ENCODE data around the gene RAP2A. TPM values are rescaled to one million over a fixed set of nuclear protein-coding genes. Genes with fewer than 3 reads are reported as not detected.

Gene RAP2A
- total RNA-seq, 1 experiment from 2014 or later: 32.1 TPM

GRCh38 chr13:97436845-97437244 is 2.9 kb downstream of the RAP2A start:
- Mint-ChIP-seq H3K4me1 (peaks cover 20 to 22% of the 10 kb centered on the region in 2 experiments), H3K27ac (no peak overlapping the region), H3K27me3 (ENCODE audit: low read depth) (no peaks in the 10 kb centered on the region), H3K36me3 (ENCODE audit: insufficient read depth in 1 of 3, low read depth in 3 of 3) (peaks cover 2 to 7% (median 4%) of the 10 kb centered on the region in 3 experiments; a peak in 5 of 7 replicates), H3K9me3 (no peaks in the 10 kb centered on the region; a peak in 1 of 5 replicates), H3K4me3 (0 out of 5 replicates have a peak overlapping the region, but pooled peaks of 1 of the 2 experiments have one; percentile 45)
- H3K23me2 ChIP-seq (ENCODE audit: insufficient read length, low read depth, low read length, poor library complexity, severe bottlenecking): peaks cover 10% of the 10 kb centered on the region
- H3T11ph ChIP-seq (ENCODE audit: low read length): no peak overlapping the region
- no peak overlapping the region for H2AFZ ChIP-seq (ENCODE audit: low read length)
- WGBS (ENCODE audit: extremely low coverage, insufficient read length, low lambda C conversion rate): no CpG with 5 or more reads among the region's 2 CpGs
- H4K5ac ChIP-seq (ENCODE audit: insufficient read length, low read depth, low read length): no peak overlapping the region
- H4K20me1 ChIP-seq (ENCODE audit: control insufficient read depth, insufficient read depth, insufficient read length): no peaks in the 10 kb centered on the region
- peaks cover 5% of the 10 kb centered on the region; the same call in 1 of the 2 replicates for H3K79me2 ChIP-seq (ENCODE audit: insufficient read depth, low read length)
- TF ChIP-seq, protein P1, sequence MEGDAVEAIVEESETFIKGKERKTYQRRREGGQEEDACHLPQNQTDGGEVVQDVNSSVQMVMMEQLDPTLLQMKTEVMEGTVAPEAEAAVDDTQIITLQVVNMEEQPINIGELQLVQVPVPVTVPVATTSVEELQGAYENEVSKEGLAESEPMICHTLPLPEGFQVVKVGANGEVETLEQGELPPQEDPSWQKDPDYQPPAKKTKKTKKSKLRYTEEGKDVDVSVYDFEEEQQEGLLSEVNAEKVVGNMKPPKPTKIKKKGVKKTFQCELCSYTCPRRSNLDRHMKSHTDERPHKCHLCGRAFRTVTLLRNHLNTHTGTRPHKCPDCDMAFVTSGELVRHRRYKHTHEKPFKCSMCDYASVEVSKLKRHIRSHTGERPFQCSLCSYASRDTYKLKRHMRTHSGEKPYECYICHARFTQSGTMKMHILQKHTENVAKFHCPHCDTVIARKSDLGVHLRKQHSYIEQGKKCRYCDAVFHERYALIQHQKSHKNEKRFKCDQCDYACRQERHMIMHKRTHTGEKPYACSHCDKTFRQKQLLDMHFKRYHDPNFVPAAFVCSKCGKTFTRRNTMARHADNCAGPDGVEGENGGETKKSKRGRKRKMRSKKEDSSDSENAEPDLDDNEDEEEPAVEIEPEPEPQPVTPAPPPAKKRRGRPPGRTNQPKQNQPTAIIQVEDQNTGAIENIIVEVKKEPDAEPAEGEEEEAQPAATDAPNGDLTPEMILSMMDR (conservative IDR thresholded peaks at IDR 0.05): no peak
- DNase-seq: no peak
- no peaks in the 10 kb centered on the region for H3K4me1 ChIP-seq (ENCODE audit: insufficient read depth, low read length)
- H4K91ac ChIP-seq (ENCODE audit: insufficient read length, low read depth, low read length): no peak overlapping the region
- no peak overlapping the region for H3K27ac ChIP-seq (ENCODE audit: insufficient read length, low read depth, low read length)
- H3K4me2 ChIP-seq (ENCODE audit: insufficient read depth, insufficient read length, low read length): no peak overlapping the region
- H3K4ac ChIP-seq (ENCODE audit: low read depth, low read length): no peak overlapping the region
- H2BK15ac ChIP-seq (ENCODE audit: low read depth, low read length): no peak overlapping the region
- no peak overlapping the region for H2BK12ac ChIP-seq (ENCODE audit: insufficient read length, low read depth, low read length)
- no peaks in the 10 kb centered on the region for H3K79me1 ChIP-seq (ENCODE audit: insufficient read depth, low read depth, low read length, poor library complexity, severe bottlenecking)
- no peak overlapping the region for H2BK120ac ChIP-seq (ENCODE audit: low read depth, low read length, poor library complexity, severe bottlenecking)
- H2BK5ac ChIP-seq (ENCODE audit: insufficient read length, low read length): no peak overlapping the region
- H3K56ac ChIP-seq (ENCODE audit: insufficient read length, low read depth, low read length): no peak overlapping the region
- no peak overlapping the region for H3K23ac ChIP-seq (ENCODE audit: insufficient read length, low read depth, low read length)
- no peaks in the 10 kb centered on the region for H3K27me3 ChIP-seq (ENCODE audit: insufficient read depth, low read length)
- H3K9me3 ChIP-seq (ENCODE audit: control insufficient read depth, low read depth, low read length): no peaks in the 10 kb centered on the region
- no peak overlapping the region for H2BK20ac ChIP-seq (ENCODE audit: low read depth, low read length, poor library complexity, severe bottlenecking)
- H3K14ac ChIP-seq (ENCODE audit: insufficient read depth, low read length): no peak overlapping the region
- no peak overlapping the region for H3K18ac ChIP-seq (ENCODE audit: insufficient read length, low read depth, low read length)
- H4K8ac ChIP-seq (replicated peaks; ENCODE audit: insufficient read length, low read depth, low read length): no peak overlapping the region
- no peak overlapping the region for H2AK5ac ChIP-seq (ENCODE audit: insufficient read length, low read length)
- no peak overlapping the region for H3K9ac ChIP-seq (ENCODE audit: extremely low read depth, insufficient read length, low read length)
